ENCODE measurements around the gene ZWILCH. TPM values are rescaled to one million over a fixed set of nuclear protein-coding genes. Genes with fewer than 3 reads are reported as not detected.

Gene ZWILCH
- polyA plus RNA-seq, 1 of the 3 experiments (the other 2 are of a cell fraction) = 8.2 TPM

DNA sequence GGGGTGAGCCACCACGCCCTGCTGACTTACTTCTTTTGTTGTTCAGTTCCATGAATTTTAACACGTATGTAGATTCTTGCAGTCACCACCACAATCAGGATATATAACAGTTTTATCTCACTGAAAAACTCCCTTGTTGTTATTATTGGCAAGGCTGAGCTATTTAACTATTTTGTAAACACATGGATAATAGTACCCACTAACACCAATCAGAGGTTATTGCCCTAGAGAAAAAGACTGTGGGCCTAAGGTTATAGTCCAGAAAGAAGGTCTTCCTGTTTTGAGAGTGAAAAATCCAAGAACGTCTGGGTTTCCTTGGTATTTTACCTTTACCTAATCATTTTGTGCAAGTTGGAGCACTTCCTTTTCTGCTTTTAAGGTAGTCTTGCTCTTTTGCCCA is 9.5 kb downstream of the ZWILCH start:
- Histone ChIP-seq H3K4me2 (no peak overlapping the region), H3K36me3 (replicated peaks in 1 of 2; ENCODE audit: control insufficient read depth in 1 of 2, insufficient read depth in 2 of 2, low read length in 1 of 2) (peaks cover 2 to 38% of the 10 kb centered on the region in 2 experiments), H3K9ac (no peak overlapping the region), H2AFZ (ENCODE audit: low read depth) (no peak overlapping the region), H3K27me3 (ENCODE audit: insufficient read depth) (no peaks in the 10 kb centered on the region), H3K9me3 (no peaks in the 10 kb centered on the region), H3K9me2 (no peaks in the 10 kb centered on the region), H4K20me1 (ENCODE audit: insufficient read depth) (no peaks in the 10 kb centered on the region), H3K79me2 (ENCODE audit: insufficient read depth) (0 out of 2 replicates have a peak, but pooled peaks cover 8% of the 10 kb centered on the region), H3K4me3 (ENCODE audit: low read depth in 2 of 2, low read length in 1 of 2) (no peak overlapping the region), H3K4me1 (ENCODE audit: control insufficient read depth in 1 of 2, insufficient read depth in 2 of 2, low read depth in 1 of 2, low read length in 1 of 2) (peaks cover 0 to 6% of the 10 kb centered on the region in 2 experiments; a peak in 1 of 4 replicates), H3K27ac (ENCODE audit: low read depth in 2 of 2, low read length in 1 of 2) (no peak overlapping the region), H3F3A (replicated peaks; ENCODE audit: insufficient read depth) (no peaks in the 10 kb centered on the region)
- no peak for DNase-seq
- 96% methylated on average over 3 of the region's 3 CpGs for WGBS (ENCODE audit: low lambda C conversion rate)
- no peak for TF ChIP-seq RXRA (IDR thresholded peaks at IDR 0.05; ENCODE audit: borderline replicate concordance, low read depth)
- no peak for TF ChIP-seq TAF1 (IDR thresholded peaks at IDR 0.05; ENCODE audit: borderline replicate concordance, low read depth, low read length)
- TF ChIP-seq, protein P1, sequence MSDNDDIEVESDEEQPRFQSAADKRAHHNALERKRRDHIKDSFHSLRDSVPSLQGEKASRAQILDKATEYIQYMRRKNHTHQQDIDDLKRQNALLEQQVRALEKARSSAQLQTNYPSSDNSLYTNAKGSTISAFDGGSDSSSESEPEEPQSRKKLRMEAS (IDR thresholded peaks at IDR 0.05; ENCODE audit: low read depth) = no peak
- TF ChIP-seq POLR2AphosphoS5 (IDR thresholded peaks at IDR 0.05; ENCODE audit: low read depth, low read length) = no peak
- TF ChIP-seq, protein P2, sequence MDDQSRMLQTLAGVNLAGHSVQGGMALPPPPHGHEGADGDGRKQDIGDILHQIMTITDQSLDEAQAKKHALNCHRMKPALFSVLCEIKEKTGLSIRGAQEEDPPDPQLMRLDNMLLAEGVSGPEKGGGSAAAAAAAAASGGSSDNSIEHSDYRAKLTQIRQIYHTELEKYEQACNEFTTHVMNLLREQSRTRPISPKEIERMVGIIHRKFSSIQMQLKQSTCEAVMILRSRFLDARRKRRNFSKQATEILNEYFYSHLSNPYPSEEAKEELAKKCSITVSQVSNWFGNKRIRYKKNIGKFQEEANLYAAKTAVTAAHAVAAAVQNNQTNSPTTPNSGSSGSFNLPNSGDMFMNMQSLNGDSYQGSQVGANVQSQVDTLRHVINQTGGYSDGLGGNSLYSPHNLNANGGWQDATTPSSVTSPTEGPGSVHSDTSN (IDR thresholded peaks at IDR 0.05) = no peak
- no peak for TF ChIP-seq GABPA (IDR thresholded peaks at IDR 0.05; ENCODE audit: low read depth)
- TF ChIP-seq, protein P3, sequence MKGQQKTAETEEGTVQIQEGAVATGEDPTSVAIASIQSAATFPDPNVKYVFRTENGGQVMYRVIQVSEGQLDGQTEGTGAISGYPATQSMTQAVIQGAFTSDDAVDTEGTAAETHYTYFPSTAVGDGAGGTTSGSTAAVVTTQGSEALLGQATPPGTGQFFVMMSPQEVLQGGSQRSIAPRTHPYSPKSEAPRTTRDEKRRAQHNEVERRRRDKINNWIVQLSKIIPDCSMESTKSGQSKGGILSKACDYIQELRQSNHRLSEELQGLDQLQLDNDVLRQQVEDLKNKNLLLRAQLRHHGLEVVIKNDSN (IDR thresholded peaks at IDR 0.05; ENCODE audit: borderline replicate concordance, low read depth) = no peak
- TF ChIP-seq MEF2A (IDR thresholded peaks at IDR 0.05; ENCODE audit: borderline replicate concordance, low read depth) = no peak
- no peak for TF ChIP-seq SMC3 (IDR thresholded peaks at IDR 0.05; ENCODE audit: low read depth, low read length)
- ChIA-PET POLR2A (no interaction called here), CTCF (interaction anchor here (1.7 kb wide), 1 partner anchor 9 kb away, joined by 5 read pairs; the partner anchor contains the start of gene ZWILCH)

DNA sequence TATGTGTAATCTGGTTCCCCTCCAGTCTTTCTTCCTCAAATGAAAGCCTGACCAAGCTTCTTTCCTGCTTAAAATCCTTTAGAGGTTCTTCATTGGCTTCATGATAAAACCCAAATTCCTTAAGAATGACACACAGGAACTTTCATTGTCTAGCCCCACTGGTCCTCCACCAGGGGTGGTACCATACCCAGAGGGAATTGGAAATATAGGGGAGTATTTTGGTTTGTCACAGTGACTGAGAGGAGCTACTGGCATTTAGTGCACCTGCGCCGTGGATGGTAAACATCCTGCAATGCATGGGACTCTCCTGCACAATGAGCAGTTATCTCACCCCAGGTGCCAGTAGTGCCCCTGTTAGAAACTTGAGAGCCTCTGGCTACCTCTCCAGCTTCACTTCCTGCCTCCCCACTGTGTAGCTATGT is 10.8 kb downstream of the ZWILCH start:
- H3K79me2 ChIP-seq (ENCODE audit: insufficient read depth) = 0 out of 2 replicates have a peak, but pooled peaks cover 8% of the 10 kb centered on the region
- no peak overlapping the region for H3K4me3 ChIP-seq (ENCODE audit: low read depth in 2 of 2, low read length in 1 of 2)
- H2AFZ ChIP-seq (ENCODE audit: low read depth) = no peak overlapping the region
- H3K9ac ChIP-seq = no peak overlapping the region
- H3K9me2 ChIP-seq = no peaks in the 10 kb centered on the region
- no peak overlapping the region for H3K27ac ChIP-seq (ENCODE audit: low read depth in 2 of 2, low read length in 1 of 2)
- no peaks in the 10 kb centered on the region for H3K27me3 ChIP-seq (ENCODE audit: insufficient read depth)
- peaks cover 6 to 42% of the 10 kb centered on the region in 2 experiments for H3K36me3 ChIP-seq (replicated peaks in 1 of 2; ENCODE audit: control insufficient read depth in 1 of 2, insufficient read depth in 2 of 2, low read length in 1 of 2)
- H3K9me3 ChIP-seq = no peaks in the 10 kb centered on the region
- peaks cover 0 to 6% of the 10 kb centered on the region in 2 experiments; a peak in 1 of 4 replicates for H3K4me1 ChIP-seq (ENCODE audit: control insufficient read depth in 1 of 2, insufficient read depth in 2 of 2, low read depth in 1 of 2, low read length in 1 of 2)
- no peak overlapping the region for H3K4me2 ChIP-seq
- CTCF ChIA-PET = interaction anchor here (1.5 to 1.7 kb wide), 2 partner anchors 11 to 17 kb away, joined by 5 read pairs; partner anchors contain the start of gene ZWILCH
- H4K20me1 ChIP-seq (ENCODE audit: insufficient read depth) = no peaks in the 10 kb centered on the region
- POLR2A ChIA-PET = no interaction called here
- no peaks in the 10 kb centered on the region for H3F3A ChIP-seq (replicated peaks; ENCODE audit: insufficient read depth)
- 94% methylated on average over 2 of the region's 2 CpGs for WGBS (ENCODE audit: low lambda C conversion rate)
- no peak for DNase-seq
- no peak for TF ChIP-seq FOXJ3 (CRISPR knock-in tag; IDR thresholded peaks at IDR 0.05)
- TF ChIP-seq FOXM1 (IDR thresholded peaks at IDR 0.05; ENCODE audit: low read depth) = no peak
- TF ChIP-seq FOSL2 (IDR thresholded peaks at IDR 0.05; ENCODE audit: borderline replicate concordance, low read depth) = no peak
- TF ChIP-seq NRF1 (IDR thresholded peaks at IDR 0.05; ENCODE audit: low read depth, low read length) = no peak
- no peak for TF ChIP-seq TEAD4 (IDR thresholded peaks at IDR 0.05; ENCODE audit: borderline replicate concordance, insufficient read depth)
- no peak for TF ChIP-seq RAD21 (IDR thresholded peaks at IDR 0.05; ENCODE audit: low read length)
- TF ChIP-seq EP300 (IDR thresholded peaks at IDR 0.05; ENCODE audit: borderline replicate concordance in 1 of 2, low read depth in 1 of 2, low read length in 1 of 2) = no peak
- TF ChIP-seq, protein P4, sequence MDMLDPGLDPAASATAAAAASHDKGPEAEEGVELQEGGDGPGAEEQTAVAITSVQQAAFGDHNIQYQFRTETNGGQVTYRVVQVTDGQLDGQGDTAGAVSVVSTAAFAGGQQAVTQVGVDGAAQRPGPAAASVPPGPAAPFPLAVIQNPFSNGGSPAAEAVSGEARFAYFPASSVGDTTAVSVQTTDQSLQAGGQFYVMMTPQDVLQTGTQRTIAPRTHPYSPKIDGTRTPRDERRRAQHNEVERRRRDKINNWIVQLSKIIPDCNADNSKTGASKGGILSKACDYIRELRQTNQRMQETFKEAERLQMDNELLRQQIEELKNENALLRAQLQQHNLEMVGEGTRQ (IDR thresholded peaks at IDR 0.05; ENCODE audit: borderline replicate concordance, low read depth, low read length) = no peak
- TF ChIP-seq GABPA (IDR thresholded peaks at IDR 0.05; ENCODE audit: low read depth) = no peak
- TF ChIP-seq EZH2phosphoT487 (IDR thresholded peaks at IDR 0.05; ENCODE audit: borderline replicate concordance, low read depth) = no peak
- TF ChIP-seq, protein P5, sequence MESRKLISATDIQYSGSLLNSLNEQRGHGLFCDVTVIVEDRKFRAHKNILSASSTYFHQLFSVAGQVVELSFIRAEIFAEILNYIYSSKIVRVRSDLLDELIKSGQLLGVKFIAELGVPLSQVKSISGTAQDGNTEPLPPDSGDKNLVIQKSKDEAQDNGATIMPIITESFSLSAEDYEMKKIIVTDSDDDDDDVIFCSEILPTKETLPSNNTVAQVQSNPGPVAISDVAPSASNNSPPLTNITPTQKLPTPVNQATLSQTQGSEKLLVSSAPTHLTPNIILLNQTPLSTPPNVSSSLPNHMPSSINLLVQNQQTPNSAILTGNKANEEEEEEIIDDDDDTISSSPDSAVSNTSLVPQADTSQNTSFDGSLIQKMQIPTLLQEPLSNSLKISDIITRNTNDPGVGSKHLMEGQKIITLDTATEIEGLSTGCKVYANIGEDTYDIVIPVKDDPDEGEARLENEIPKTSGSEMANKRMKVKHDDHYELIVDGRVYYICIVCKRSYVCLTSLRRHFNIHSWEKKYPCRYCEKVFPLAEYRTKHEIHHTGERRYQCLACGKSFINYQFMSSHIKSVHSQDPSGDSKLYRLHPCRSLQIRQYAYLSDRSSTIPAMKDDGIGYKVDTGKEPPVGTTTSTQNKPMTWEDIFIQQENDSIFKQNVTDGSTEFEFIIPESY (IDR thresholded peaks at IDR 0.05; ENCODE audit: borderline replicate concordance, low read depth) = no peak
- TF ChIP-seq, protein P6, sequence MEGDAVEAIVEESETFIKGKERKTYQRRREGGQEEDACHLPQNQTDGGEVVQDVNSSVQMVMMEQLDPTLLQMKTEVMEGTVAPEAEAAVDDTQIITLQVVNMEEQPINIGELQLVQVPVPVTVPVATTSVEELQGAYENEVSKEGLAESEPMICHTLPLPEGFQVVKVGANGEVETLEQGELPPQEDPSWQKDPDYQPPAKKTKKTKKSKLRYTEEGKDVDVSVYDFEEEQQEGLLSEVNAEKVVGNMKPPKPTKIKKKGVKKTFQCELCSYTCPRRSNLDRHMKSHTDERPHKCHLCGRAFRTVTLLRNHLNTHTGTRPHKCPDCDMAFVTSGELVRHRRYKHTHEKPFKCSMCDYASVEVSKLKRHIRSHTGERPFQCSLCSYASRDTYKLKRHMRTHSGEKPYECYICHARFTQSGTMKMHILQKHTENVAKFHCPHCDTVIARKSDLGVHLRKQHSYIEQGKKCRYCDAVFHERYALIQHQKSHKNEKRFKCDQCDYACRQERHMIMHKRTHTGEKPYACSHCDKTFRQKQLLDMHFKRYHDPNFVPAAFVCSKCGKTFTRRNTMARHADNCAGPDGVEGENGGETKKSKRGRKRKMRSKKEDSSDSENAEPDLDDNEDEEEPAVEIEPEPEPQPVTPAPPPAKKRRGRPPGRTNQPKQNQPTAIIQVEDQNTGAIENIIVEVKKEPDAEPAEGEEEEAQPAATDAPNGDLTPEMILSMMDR (IDR thresholded peaks at IDR 0.05) = no peak
- TF ChIP-seq CHD2 (IDR thresholded peaks at IDR 0.05; ENCODE audit: low read length, partially characterized antibody) = no peak
